OCI-LY1 (cell line): ENCODE results near the gene PLAAT2.

Experiments used
- H2AFZ ChIP-seq: fragments of 200-600 bp; sonication (generic), shearing (Covaris generic); 2 replicates; pipeline ENCODE4 v1.6.0; 2014; ENCODE audit warnings: antibody characterized with exemption, mild to moderate bottlenecking, low read length
- H3F3A ChIP-seq: fragments of 200-600 bp; sonication (generic), shearing (Covaris generic); 2 replicates; pipeline ENCODE4 v1.6.0; 2014; ENCODE audit warnings: mild to moderate bottlenecking, antibody characterized with exemption, low read length, moderate library complexity; ENCODE audit not compliant: insufficient read depth
- H3K27ac ChIP-seq: fragments of 200-600 bp; sonication (generic); 2 replicates; pipeline ENCODE4 v1.5.1; 2014; ENCODE audit warnings: low read length, mixed run types, mild to moderate bottlenecking, low read depth; ENCODE audit not compliant: poor library complexity, severe bottlenecking
- H3K27me3 ChIP-seq: fragments of 200-600 bp; sonication (generic); 2 replicates; pipeline ENCODE4 v1.6.0; 2014; ENCODE audit warnings: antibody characterized with exemption, mild to moderate bottlenecking, low read length, moderate library complexity; ENCODE audit not compliant: insufficient read depth
- H3K36me3 ChIP-seq: fragments of 200-600 bp; sonication (generic); 2 replicates; pipeline ENCODE4 v1.6.1; 2014; ENCODE audit warnings: mild to moderate bottlenecking, antibody characterized with exemption, low read length, moderate library complexity, mixed read lengths; ENCODE audit not compliant: insufficient read depth
- H3K4me1 ChIP-seq: fragments of 200-600 bp; sonication (generic); 2 replicates; pipeline ENCODE4 v1.5.1; 2014; ENCODE audit warnings: mild to moderate bottlenecking, low read length, moderate library complexity; ENCODE audit not compliant: insufficient read depth, severe bottlenecking
- H3K4me2 ChIP-seq: fragments of 200-600 bp; sonication (generic), shearing (Covaris generic); 2 replicates; pipeline ENCODE4 v1.6.1; 2014; ENCODE audit warnings: low read length
- H3K4me3 ChIP-seq: fragments of 200-600 bp; sonication (generic); 2 replicates; pipeline ENCODE4 v1.5.1; 2014; ENCODE audit warnings: low read length, low read depth, mild to moderate bottlenecking, mixed read lengths; ENCODE audit not compliant: poor library complexity, severe bottlenecking
- H3K79me2 ChIP-seq: fragments of 200-600 bp; shearing (Covaris generic); 2 replicates; pipeline ENCODE4 v1.6.1; 2016; ENCODE audit warnings: mixed run types, low read length, mixed read lengths; ENCODE audit not compliant: insufficient read depth
- H3K9ac ChIP-seq: fragments of 200-600 bp; sonication (generic), shearing (Covaris generic); 2 replicates; pipeline ENCODE4 v1.6.1; 2014; ENCODE audit warnings: mild to moderate bottlenecking, low read length, mixed read lengths
- H3K9me2 ChIP-seq: fragments of 200-600 bp; sonication (generic), shearing (Covaris generic); 2 replicates; pipeline ENCODE4 v1.6.1; 2014; ENCODE audit warnings: low read depth, mild to moderate bottlenecking, low read length, mixed read lengths
- H3K9me3 ChIP-seq: fragments of 200-600 bp; shearing (Covaris generic); 2 replicates; pipeline ENCODE4 v1.6.1; 2014; ENCODE audit warnings: low read length, mixed read lengths
- H4K20me1 ChIP-seq: fragments of 200-600 bp; sonication (generic), shearing (Covaris generic); 2 replicates; pipeline ENCODE4 v1.6.0; 2016; ENCODE audit warnings: mild to moderate bottlenecking, low read length; ENCODE audit not compliant: insufficient read depth
- EZH2 ChIP-seq: fragments of 200-600 bp; sonication (generic), shearing (Covaris generic); IDR thresholded peaks from 2 replicates; pipeline ENCODE4 v1.8.0; 2017; ENCODE audit warnings: borderline replicate concordance, mixed run types, mild to moderate bottlenecking, antibody characterized with exemption, low read length, moderate library complexity, mixed read lengths
- TF ChIP-seq, protein P1 (sequence below): fragments of 200-600 bp; sonication (generic), shearing (Covaris generic); IDR thresholded peaks from 2 replicates; pipeline ENCODE4 v1.5.1; 2017; ENCODE audit warnings: mild to moderate bottlenecking, antibody characterized with exemption, low read length, moderate library complexity, mixed read lengths

PLAAT2 gene

DNA sequence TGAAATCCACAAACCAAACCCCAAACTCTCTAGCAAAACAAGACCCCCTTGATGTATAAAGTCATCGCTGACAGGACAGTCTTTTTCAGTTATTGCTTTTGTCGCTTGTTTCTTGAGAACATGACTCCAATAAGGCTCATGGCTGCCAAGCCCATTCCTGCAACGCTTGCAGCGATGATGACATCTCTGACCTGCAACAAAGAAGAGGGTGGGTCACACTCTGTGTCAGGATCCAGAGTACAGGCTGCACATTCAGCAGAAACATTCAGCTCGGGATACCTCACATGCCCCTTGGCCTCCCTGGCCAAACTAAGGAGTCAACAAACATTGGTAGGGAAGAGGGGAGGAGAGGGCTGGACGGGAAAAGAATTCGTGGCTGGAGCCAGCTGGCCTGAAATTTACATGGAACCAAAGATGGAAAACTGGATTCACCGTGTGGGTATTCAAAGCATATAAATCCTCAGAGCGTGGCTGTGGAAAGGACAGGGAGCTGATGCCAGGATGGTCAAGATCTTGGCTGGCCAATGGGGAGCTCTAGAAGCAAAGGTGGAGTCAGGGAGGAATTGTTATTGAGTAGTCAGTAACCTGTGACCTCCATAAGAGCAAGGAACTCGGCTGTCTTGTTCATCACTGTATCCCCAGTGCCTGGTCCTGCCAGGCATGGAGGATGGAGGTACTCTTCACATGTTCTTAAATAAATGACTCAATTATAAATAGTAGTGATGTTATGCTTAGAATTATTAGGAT lies 11.8 kb upstream of the PLAAT2 start:
- H3K79me2 ChIP-seq: no peaks in the 10 kb centered on the region
- peak overlapping the region; percentile 67 for H2AFZ ChIP-seq
- no peaks in the 10 kb centered on the region for H4K20me1 ChIP-seq
- H3K9me2 ChIP-seq: no peaks in the 10 kb centered on the region
- H3F3A ChIP-seq: no peaks in the 10 kb centered on the region
- no peak for TF ChIP-seq EZH2
- TF ChIP-seq, protein P1, sequence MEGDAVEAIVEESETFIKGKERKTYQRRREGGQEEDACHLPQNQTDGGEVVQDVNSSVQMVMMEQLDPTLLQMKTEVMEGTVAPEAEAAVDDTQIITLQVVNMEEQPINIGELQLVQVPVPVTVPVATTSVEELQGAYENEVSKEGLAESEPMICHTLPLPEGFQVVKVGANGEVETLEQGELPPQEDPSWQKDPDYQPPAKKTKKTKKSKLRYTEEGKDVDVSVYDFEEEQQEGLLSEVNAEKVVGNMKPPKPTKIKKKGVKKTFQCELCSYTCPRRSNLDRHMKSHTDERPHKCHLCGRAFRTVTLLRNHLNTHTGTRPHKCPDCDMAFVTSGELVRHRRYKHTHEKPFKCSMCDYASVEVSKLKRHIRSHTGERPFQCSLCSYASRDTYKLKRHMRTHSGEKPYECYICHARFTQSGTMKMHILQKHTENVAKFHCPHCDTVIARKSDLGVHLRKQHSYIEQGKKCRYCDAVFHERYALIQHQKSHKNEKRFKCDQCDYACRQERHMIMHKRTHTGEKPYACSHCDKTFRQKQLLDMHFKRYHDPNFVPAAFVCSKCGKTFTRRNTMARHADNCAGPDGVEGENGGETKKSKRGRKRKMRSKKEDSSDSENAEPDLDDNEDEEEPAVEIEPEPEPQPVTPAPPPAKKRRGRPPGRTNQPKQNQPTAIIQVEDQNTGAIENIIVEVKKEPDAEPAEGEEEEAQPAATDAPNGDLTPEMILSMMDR: no peak
- peaks cover 3% of the 10 kb centered on the region; the same call in 1 of the 2 replicates for H3K9me3 ChIP-seq
- H3K27me3 ChIP-seq: no peaks in the 10 kb centered on the region
- H3K4me1 ChIP-seq: peaks cover 32% of the 10 kb centered on the region
- no peaks in the 10 kb centered on the region; the same call in 1 of the 2 replicates for H3K36me3 ChIP-seq
- H3K4me2 ChIP-seq: peak overlapping the region; percentile 53
- no peak overlapping the region; the same call in 1 of the 2 replicates for H3K9ac ChIP-seq
- no peak overlapping the region for H3K27ac ChIP-seq
- H3K4me3 ChIP-seq: no peak overlapping the region

- Histone ChIP-seq H3K36me3 (no peaks in the 10 kb centered on the region), H3K27ac (peak overlapping the region; percentile 40), H3K4me3 (peak overlapping the region; percentile 25), H3K9me3 (no peaks in the 10 kb centered on the region), H3K4me1 (peaks cover 32% of the 10 kb centered on the region), H3K27me3 (no peaks in the 10 kb centered on the region), H3K79me2 (no peaks in the 10 kb centered on the region), H3K9me2 (no peaks in the 10 kb centered on the region), H2AFZ (peak overlapping the region; percentile 67), H3K4me2 (peak overlapping the region; percentile 53), H4K20me1 (no peaks in the 10 kb centered on the region), H3F3A (no peaks in the 10 kb centered on the region), H3K9ac (no peak overlapping the region; the same call in 1 of the 2 replicates)
- no peak for TF ChIP-seq EZH2
- TF ChIP-seq, protein P1: no peak
Observed at GRCh38 chr11:63573881-63574855, 11.0 kb upstream of the PLAAT2 start.

DNA sequence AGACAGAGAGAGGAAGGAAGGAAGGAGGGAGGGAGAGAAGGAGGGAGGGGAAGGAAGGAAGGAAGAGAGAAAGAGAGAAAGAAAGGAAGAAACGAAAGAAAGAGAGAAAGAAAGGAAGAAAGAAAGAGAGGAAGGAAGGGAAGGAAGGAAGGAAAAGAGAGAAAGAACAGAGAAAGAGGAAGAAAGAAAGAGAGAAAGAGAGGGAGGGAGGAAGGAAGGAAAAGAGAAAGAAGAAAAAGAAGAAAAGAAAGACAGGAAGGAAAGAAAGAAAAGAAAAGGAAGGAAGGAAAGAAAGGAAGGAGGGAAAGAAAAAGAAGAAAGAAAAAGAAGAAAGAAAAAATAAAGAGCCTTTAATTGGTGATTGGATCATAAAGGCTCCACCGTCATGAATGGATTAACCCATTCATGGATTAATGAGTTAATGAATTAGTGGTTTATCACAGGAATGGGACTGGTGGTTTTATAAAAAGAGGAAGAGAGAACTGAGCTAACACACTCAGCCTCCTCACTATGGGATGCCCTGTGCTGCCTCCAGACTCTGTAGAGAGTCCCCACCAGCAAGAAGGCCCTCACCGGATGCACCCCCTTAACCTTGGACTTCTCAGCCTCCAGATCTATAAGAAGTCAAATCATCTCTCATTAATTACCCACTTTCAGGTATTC lies 9.0 kb upstream of the PLAAT2 start:
- Histone ChIP-seq H3K4me2 (no peak overlapping the region), H3K79me2 (no peaks in the 10 kb centered on the region)

More for the DNA sequence above, 9.0 kb upstream of the PLAAT2 start:
- Histone ChIP-seq H3K9me3 (no peaks in the 10 kb centered on the region), H3K9me2 (no peaks in the 10 kb centered on the region), H3K9ac (no peak overlapping the region), H3K4me3 (no peak overlapping the region), H3K27ac (peak overlapping the region; percentile 54), H3F3A (no peaks in the 10 kb centered on the region; the same call in 1 of the 2 replicates), H3K4me1 (peaks cover 49% of the 10 kb centered on the region), H3K27me3 (no peaks in the 10 kb centered on the region), H4K20me1 (no peaks in the 10 kb centered on the region), H3K36me3 (no peaks in the 10 kb centered on the region), H2AFZ (no peak overlapping the region)
- TF ChIP-seq EZH2: no peak
- TF ChIP-seq, protein P1: no peak
